ENCODE measurements around the gene NPBWR2.
"Not testable (repeated sequence)": the region's sequence is repeated elsewhere in the genome, so short reads cannot be mapped to it uniquely, and the experiment has no call there.

Gene NPBWR2

DNA sequence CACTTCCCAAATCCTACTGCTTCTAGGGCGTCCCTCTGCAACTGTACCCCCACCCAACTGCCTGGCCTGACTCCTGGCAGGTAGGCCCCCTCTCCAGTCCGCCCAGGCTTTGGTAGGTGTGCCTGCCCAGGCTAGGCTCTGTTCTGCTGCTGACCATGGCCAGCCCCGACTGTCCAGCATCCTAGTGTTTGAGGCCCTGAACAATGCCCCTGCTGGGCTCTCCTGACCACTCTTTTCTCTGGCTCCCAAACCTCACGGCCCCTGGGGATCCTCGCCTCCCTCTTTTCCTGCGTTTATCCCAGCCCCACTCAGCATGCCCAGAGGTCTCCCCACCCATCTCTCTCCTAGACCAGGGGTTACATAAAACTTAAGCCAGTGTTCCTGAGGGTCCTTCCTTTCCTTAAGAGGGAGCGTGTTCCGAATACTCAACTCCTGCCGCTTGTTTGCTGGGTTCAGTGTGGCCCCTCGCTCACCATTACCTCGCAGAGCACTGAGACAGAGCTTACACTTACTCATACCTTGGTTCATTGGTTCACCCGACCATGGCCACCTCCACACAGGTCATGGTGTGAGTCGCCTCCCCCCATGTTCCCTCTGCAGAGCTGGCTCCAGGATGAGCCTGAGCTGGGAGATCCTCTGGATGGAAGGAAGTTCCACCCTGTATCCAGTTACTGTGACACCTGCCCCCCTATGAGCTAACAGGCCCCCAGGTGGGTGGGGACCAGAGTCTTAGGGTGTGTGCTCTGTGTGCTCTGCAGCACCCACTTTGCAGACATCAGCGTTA, 35.8 kb upstream of the NPBWR2 start:
- DNase-seq = no peak

DNA sequence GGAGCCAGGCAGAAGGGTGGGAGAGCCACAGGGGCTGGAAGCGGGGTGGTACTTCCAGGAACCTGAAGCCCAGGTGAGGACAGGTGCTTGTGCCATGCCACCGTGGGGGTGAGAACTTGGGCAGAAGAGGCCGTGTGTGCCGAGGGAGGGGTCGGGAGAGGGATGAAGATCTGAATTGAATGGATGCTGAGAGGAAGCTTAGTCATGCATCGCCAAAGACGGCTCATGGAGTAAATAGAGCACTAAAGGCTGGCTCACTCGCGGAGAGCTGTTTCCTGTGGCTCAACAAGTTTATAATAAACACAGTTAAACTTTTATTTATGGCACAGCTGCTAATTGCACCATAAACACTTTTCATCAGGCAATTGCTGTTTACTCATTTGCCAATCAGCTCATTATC, 35.2 kb upstream of the NPBWR2 start:
- no peak for DNase-seq

DNA sequence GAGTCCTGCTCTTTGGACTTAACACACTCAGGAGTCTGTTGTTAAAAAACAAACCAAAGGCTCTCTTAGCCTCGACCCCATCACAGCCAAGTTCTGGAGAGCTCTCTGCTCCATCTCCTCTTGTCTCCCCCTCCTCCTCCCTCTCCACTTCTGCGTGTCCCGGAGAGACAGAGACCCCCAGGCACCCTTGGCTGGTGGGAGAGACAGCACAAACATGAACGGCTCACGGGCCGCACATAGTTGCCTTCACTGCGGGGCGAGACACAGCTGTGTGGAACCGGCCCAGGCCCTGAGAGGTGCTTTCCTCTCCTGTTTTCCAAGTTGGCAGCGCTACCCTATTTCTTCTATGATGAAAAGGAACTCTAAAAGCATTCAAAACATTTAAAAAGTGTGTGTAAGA, 33.6 kb upstream of the NPBWR2 start:
- no peak for DNase-seq

DNA sequence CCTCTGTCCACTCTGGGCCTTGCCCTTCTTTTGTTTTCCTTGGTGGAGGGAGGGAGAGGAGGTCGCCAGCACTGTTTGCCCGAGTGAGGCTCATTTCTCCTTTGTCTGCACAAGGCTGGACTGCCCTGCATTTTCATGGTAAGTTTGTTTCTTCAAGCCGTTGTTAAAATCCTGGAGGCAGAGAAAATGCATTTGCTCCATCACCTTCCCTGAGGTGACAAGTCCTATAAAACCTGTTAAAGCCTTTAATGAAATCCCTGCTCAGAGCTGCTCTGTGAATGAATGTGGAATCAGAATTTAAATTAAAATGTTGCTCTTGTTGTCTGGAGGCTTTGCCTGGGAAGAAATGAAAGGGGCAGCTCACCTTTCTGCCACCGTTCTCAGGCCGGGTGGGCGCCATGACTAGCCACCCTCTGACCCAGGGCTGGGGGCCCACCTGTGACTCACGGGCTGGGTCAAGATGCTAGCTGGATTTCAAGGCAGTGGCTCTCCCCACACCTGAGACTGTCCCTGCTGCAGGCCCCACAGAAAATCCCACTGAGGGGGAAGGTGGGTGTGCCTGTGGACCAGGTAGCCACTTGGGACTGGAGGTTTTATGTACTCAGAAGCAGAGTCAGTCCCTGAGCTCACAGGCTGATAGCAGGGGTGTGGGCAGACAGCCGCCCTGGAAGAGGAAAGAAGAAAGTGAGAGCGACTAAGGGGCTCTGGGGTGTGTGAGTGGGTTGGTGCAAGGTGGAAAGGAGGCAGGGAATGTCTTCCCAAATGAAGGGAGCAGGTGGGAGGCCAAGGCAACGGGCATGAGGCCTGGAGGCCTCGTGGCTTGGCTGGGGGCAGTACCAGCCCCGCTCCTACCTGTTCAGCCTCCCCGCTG, 32.9 kb upstream of the NPBWR2 start:
- DNase-seq = no peak

DNA sequence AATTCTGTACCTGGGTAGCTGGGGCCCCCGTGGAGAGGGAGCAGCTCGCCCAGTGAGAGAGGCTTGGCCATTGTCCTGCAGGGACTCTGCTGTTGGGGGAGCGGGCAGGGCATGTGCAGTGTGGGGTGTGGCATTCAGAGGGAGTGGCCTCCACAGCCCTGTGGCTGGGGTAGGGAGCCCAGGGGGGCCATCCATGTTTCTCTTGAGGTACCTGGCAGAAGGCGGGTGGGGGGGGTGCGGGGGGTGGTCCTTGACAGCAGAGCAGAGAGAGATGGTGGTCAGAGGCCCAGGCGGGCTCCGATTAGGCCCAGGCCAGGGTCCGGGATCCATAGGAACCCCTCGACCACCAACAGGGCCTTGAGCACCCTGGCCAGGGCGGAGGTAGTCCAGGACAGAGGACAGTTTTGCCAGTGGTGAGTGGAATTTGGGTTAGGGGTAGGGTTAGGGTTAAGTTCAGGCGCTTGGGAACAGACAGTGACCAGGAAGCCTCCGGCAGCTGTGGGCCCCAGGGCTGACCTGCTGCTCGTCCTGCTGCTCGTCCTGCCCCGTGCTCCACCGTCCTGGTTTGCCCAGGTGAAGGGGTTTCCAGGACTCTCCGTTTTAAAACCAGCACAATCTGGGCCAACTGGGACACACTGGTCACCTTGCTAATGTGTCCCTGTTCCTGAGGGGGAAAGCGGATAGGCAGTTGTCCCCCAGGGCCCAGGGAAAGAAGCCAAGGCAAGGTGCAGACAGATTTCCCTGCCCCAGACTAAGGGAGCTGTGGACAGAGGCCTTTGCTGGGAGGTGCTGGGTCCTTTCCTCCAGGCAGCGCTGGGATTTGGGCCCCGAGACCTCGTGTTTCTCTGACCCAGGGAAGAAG, 32.1 kb upstream of the NPBWR2 start:
- no peak for DNase-seq

DNA sequence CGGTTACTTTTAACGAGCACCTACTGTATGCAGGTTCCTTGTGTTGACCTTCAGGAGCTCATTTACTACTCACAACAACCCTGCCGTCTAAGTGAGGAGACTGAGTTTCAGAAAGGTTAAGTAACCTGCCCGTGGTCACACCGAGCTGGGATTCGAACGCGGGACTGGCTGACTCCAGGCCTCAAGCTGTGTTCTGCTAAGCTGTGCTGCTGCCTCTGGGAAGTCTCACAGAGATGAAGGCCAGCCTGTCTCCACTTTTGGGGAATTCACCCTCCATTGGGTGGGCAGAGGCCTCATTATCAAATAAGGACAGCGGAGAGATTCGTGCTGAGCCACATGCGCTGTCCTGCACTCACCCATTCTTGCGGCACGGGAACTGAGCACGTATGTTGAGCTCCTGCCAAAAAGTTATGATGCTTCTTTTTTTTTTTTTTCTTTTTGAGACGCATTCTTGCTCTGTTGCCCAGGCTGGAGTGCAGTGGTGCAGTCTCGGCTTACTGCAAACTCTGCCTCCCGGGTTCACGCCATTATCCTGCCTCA, 31.0 kb upstream of the NPBWR2 start:
- no peak for DNase-seq

DNA sequence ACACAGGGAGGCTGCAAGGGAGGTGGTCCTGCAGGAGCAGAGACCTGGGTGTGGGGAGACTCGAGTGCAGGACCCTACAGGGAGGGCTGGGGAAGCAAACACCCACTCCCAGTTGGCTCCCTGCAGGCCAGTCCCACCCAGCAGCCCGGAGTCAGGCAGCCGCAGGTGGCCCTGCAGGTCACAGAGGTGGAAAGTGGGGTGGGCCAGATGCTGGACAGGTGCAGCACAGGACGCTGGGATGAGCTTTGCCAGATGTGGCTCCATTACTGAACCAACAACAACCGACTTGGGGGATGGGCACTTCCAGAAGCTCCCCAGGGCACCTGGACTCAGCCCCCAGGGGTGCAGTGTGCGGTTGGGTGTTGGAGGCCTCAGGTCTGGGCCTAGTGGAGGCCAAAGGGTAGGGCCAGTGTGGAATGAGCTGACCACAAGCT, 30.2 kb upstream of the NPBWR2 start:
- DNase-seq = no peak

DNA sequence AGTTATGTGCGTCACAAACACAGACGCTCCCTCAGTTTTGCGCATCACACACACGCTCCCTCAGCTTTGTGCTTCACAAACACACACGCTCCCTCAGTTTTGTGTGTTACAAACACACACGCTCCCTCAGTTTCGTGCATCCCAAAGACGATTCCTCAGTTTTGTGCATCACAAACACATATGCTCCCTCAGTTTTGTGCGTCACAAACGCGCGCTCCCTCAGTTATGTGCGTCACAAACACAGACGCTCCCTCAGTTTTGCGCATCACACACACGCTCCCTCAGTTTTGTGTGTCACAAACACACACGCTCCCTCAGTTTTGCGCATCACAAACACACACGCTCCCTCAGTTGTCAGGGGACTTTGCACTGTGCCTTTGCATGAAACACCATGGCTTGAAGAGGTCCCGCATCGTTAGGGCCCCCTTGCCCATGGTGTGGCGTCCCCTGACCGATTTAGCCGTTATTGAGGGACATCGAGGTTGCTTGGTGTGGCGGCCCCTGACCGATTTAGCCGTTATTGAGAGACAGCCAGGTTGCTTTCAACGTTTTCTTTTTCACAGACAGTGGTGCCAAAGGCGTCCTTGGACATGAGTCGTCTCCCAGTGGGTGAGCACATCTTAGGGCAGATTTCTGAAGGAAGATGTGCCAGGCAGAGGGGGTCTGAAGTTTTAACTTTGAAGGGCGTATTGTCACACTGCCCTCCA, 28.8 kb upstream of the NPBWR2 start:
- no peak for DNase-seq

DNA sequence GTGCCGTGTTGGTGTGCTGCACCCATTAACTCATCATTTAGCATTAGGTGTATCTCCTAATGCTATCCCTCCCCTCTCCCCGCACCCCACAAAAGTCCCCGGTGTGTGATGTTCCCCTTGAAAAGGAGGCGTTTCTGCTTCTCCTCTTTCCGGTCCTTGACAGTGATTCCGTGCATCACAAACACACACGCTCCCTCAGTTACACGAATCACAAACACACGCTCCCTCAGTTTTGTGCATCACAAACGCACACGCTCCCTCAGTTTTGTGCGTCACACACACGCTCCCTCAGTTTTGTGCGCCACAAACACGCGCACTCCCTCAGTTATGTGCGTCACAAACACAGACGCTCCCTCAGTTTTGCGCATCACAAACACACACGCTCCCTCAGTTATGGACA, 27.4 kb upstream of the NPBWR2 start:
- not testable (repeated sequence) for DNase-seq

DNA sequence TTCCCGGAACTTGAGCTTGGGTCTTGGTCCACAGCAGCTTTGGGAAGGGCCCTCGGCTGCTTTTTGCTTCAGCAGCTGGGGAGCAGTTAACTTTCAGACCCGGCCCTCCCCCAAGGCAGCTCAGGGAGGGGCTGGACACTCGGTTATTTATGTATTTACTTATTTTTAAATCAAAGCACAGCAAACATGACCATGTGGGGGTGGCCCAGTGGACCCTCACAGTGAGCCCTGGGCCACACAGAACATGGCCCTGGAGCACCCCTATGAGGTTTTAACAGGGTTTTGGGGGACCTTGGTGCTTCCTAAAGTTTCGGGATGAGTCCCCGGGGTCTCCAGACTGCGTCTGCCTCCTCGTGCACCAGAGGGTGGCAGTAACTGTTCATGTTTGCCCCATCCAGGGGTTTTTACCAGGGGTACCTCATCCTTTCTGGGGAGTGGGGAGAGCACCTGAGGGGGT, 26.6 kb upstream of the NPBWR2 start:
- no peak for DNase-seq

DNA sequence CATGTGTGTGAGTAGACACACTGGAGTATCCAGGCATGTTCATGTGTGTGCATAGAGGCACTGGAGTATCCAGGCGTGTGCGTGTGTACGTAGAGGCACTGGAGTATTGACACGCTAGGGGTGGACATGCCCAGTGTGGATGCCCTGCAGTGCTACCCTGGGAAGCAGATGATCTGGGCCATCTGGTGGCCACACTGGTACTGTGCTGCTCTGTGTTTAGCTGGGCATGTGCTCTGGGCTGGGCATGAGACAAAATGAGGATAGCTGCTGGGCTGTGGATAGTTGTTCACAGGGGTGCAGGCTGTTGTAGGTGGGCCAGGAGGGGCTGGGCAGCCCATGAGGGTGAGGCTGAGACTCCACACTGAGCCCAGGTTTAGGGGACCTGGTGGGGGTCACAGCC, 24.0 kb upstream of the NPBWR2 start:
- DNase-seq = peak in 1 of 2 experiments; percentile 26

DNA sequence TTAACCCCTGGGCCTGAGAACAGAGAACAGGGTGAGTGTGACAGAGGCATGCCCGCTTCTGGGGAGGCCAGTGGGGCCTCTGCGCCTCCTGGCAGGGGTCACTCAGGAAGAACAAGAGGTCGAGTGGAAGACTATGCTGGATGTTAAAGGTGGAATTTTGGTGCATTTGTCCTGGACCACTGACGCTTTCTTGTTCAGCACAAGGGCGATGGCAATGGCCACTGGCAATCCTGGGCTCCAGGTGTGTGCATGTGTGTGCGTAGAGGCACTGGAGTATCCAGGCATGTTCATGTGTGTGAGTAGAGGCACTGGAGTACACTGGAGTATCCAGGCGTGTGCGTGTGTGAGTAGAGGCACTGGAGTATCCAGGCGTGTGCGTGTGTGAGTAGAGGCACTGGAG, 23.5 kb upstream of the NPBWR2 start:
- DNase-seq = no peak

DNA sequence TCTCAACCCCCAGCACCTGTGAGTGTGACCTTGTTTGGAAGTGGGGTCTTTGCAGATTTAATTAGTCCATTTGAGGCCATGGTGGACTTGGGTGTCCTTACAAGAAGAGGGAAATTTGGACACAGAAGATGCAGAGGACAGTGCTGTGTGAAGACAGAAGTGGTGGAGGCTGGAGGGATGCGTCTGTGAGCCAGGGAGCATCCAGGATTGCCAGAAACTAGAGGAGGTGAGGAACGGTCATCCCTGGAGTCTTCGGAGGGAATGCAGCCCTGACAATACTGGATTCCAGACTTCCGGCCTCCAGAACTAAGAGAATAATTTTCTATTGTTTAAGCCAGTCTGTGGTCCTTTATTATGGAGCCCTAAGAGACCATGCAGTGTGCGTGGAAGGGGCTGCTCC, 22.9 kb upstream of the NPBWR2 start:
- no peak for DNase-seq

DNA sequence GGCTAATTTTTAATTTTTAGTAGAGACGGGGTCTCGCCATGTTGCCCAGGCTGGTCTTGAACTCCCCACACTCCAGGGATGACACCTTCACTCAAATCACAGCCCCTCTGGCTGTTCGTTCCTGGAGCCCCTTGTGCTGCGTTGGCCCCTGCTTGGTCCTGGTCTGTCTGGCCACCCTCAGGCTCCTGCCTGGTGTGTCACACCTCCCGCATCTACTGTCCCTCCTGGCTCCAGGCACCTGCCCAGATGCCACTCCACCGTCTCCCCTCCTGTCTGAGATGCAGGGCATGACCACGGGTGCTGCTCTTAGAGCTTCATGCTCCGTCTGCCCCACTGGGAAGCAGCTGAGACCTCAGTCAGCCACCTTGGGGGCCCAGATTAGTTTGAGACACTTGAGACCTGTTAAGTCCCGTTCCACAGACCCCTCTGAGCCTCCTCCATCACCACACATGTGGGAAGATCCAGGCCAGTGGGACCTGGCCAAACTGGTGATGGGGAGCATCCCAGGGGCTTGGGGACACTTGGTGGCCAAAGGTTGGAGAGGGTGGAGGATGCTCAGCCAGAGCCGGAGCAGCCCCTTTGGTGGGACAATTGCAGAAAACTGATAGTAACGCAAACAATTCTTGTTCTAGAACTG, 21.9 kb upstream of the NPBWR2 start:
- DNase-seq = no peak

DNA sequence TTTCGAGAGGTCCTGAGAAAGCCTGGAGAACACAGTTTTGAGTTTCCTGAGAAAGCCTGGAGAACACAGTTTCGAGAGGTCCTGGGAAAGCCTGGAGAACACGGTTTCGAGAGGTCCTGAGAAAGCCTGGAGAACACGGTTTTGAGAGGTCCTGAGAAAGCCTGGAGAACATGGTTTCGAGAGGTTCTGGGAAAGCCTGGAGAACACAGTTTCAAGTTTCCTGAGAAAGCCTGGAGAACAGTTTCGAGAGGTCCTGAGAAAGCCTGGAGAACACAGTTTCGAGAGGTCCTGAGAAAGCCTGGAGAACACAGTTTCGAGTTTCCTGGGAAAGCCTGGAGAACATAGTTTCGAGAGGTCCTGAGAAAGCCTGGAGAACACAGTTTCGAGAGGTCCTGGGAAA, 16.2 kb upstream of the NPBWR2 start:
- not testable (repeated sequence) for DNase-seq

DNA sequence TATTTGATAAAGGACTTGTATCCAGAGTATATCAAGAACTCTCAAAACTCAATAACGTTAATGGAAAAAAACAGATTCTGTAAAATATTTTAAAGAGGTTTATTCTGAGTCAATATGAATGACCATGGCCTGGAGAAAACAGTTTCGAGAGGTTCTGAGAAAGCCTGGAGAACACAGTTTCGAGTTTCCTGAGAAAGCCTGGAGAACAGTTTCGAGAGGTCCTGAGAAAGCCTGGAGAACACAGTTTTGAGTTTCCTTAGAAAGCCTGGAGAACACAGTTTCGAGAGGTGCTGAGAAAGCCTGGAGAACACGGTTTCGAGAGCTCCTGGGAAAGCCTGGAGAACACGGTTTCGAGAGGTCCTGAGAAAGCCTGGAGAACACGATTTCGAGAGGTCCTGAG, 15.6 kb upstream of the NPBWR2 start:
- not testable (repeated sequence) for DNase-seq

DNA sequence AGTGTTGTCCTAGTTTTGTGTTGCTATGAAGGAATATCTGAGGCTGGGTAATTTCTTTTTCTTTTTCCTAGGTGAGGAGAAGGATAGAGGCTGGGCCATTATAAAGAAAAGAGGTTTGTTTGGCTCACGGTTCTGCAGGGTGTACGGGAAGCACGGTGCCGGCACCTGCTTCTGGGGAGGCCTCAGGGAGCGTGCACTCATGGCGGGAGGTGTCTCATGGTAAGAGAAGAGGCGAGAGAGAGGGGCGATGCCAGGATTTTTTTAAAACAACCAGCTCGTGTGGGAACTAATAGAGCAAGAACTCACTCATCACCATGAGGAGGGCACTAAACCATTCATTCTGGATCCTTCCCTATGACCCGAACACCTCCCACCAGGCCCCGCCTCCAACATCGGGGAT, 14.2 kb upstream of the NPBWR2 start:
- no peak for DNase-seq

DNA sequence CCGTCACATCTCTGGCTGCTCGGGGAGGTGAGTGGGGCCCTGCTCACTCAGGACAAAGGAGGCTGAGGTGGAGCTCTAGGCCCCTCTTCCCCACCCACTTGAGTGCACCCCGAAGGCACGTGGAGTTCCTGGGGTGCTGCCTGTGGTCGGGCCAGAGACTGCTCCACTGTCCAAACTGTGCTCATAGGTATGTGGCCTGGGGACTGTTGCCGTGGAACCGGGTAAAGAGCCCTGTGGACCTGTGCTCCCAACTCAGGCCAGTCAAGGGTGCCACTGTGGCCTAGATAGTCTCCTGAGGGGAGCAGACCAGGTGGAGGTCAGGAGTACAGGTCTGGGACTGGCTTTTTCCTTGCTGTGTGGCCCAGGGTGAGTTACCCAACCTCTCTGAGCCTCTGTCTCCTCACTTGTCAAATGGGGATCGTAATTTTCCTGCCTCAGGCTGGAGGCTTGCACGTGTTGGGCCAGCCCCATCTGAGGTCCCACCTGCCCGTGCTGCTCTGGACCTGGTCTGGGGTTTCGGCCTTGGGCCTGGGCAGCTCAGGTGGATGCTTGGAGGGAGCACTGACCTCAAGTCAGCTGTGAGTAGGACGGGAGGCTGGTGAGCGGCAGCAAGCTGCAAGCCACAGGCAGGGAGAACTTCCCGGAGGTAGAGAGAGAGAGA, 12.4 kb upstream of the NPBWR2 start:
- no peak for DNase-seq

DNA sequence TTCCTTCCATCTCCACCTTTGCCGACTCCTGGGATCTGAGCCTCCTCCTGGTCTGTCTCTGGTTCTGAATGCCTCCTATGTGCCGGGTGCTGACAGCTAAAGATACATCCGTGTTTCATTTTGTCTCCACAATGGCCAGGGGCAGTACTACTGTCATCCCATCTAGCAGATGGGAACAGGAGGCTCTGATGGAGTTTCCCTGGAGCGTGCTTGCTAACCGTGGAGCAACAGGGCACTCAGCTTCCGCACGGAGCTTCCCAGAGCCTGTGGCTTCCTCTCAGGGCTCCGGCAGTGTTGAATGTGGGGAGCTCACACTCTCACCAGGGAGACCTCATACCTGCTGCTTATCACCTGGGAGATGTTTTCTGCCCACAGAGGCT, 11.9 kb upstream of the NPBWR2 start:
- DNase-seq = no peak

DNA sequence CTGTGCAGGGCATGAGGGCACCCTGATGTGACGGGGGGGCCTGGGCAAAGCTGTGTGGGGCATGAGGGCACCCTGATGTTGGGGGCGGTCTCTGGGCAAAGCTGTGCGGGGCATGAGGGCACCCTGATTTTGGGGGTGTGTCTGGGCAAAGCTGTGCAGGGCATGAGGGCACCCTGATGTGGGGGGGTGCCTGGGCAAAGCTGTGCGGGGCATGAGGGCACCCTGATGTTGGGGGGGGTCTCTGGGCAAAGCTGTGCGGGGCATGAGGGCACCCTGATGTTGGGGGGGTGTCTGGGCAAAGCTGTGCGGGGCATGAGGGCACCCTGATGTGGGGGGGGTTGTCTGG, 10.0 kb upstream of the NPBWR2 start:
- DNase-seq = not testable (repeated sequence)

Data from NCI-H1930 (cell line).